SU-DHL-6 (cell line): Measurements from ENCODE around the gene ACSF3.

Experiments
- CTCF ChIP-seq: fragments of 200-600 bp; sonication (generic); IDR thresholded peaks from one replicate; pipeline ENCODE4 v1.5.1; 2017; ENCODE audit warnings: antibody characterized with exemption, mild to moderate bottlenecking, low read length, moderate library complexity; ENCODE audit not compliant: insufficient read depth, poor library complexity, severe bottlenecking
- EZH2phosphoT487 ChIP-seq: fragments of 200-600 bp; sonication (generic), shearing (Covaris generic); conservative IDR thresholded peaks from 2 replicates; pipeline ENCODE4 v1.6.1; 2018; ENCODE audit warnings: mild to moderate bottlenecking, antibody characterized with exemption, low read length, moderate library complexity, mixed read lengths

GRCh38 chr16:89084411-89084810 is 9.2 kb upstream of the ACSF3 start:
- TF ChIP-seq CTCF, result no peak
- TF ChIP-seq EZH2phosphoT487, result no peak
